Measurements from ENCODE around the gene PRSS53. TPM values are rescaled to one million over a fixed set of nuclear protein-coding genes. Genes with fewer than 3 reads are reported as not detected.

PRSS53 gene
- total and polyA plus RNA-seq, 10 of the 15 experiments (the other 5 are each of a cell fraction or from before 2014, with no cell fraction given), result 0.35 to 3.4 (median 0.88) TPM; not detected in 2

DNA sequence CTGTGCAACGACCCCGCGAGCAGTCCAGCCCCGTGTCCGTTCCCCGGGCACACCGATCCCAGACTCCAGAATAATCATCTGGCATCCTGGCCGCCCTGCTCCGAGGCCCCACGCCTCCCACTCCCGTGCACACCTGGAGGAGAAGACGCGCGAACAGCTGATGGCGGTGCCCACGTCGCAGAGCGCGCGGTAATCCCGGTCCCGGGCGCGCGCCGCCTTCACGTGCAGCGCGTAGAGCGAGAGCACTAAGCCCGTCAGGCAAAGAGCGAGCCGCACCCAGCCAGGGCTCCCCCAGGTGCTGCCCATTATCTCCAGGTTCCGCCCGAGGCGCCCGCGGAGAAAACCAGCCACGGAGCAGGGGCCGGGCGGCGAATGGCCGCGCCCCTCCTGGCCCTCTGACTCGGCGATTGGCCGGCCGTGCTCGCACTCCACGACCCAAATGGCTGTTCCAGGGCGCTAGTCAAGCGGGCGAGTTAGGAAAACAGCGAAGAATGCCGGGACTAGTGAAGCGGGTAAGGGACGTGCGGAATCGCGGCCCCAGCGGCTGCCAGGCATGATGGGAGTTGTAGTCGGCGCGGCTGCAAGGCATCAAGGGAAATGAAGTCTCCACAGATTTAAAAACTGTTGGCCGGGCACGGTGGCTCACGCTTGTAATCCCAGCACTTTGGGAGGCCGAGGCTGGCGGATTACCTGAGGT is 5.8 kb upstream of the PRSS53 start, which contains the start of gene VKORC1 (continued):
- TF ChIP-seq, protein P1, sequence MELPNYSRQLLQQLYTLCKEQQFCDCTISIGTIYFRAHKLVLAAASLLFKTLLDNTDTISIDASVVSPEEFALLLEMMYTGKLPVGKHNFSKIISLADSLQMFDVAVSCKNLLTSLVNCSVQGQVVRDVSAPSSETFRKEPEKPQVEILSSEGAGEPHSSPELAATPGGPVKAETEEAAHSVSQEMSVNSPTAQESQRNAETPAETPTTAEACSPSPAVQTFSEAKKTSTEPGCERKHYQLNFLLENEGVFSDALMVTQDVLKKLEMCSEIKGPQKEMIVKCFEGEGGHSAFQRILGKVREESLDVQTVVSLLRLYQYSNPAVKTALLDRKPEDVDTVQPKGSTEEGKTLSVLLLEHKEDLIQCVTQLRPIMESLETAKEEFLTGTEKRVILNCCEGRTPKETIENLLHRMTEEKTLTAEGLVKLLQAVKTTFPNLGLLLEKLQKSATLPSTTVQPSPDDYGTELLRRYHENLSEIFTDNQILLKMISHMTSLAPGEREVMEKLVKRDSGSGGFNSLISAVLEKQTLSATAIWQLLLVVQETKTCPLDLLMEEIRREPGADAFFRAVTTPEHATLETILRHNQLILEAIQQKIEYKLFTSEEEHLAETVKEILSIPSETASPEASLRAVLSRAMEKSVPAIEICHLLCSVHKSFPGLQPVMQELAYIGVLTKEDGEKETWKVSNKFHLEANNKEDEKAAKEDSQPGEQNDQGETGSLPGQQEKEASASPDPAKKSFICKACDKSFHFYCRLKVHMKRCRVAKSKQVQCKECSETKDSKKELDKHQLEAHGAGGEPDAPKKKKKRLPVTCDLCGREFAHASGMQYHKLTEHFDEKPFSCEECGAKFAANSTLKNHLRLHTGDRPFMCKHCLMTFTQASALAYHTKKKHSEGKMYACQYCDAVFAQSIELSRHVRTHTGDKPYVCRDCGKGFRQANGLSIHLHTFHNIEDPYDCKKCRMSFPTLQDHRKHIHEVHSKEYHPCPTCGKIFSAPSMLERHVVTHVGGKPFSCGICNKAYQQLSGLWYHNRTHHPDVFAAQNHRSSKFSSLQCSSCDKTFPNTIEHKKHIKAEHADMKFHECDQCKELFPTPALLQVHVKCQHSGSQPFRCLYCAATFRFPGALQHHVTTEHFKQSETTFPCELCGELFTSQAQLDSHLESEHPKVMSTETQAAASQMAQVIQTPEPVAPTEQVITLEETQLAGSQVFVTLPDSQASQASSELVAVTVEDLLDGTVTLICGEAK (IDR thresholded peaks at IDR 0.05; ENCODE audit: borderline replicate concordance), result peak; percentile 50; the same call in 1 of the 2 replicates
- TF ChIP-seq CREB1 (IDR thresholded peaks at IDR 0.05; ENCODE audit: low read depth), result peak; percentile 36
- TF ChIP-seq, protein P2, sequence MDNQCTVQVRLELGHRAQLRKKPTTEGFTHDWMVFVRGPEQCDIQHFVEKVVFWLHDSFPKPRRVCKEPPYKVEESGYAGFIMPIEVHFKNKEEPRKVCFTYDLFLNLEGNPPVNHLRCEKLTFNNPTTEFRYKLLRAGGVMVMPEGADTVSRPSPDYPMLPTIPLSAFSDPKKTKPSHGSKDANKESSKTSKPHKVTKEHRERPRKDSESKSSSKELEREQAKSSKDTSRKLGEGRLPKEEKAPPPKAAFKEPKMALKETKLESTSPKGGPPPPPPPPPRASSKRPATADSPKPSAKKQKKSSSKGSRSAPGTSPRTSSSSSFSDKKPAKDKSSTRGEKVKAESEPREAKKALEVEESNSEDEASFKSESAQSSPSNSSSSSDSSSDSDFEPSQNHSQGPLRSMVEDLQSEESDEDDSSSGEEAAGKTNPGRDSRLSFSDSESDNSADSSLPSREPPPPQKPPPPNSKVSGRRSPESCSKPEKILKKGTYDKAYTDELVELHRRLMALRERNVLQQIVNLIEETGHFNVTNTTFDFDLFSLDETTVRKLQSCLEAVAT (IDR thresholded peaks at IDR 0.05), result no peak
- peak; percentile 69; the same call in 1 of the 2 replicates for TF ChIP-seq SIN3A (IDR thresholded peaks at IDR 0.05; ENCODE audit: low read depth, low read length)
- no peak for TF ChIP-seq ATF7 (IDR thresholded peaks at IDR 0.05; ENCODE audit: low read depth)
- TF ChIP-seq RB1 (IDR thresholded peaks at IDR 0.05; ENCODE audit: borderline replicate concordance), result peak; percentile 18; the same call in 1 of the 2 replicates
- TF ChIP-seq ASH2L (IDR thresholded peaks at IDR 0.05; ENCODE audit: borderline replicate concordance, low read depth), result no peak
- TF ChIP-seq, protein P3, sequence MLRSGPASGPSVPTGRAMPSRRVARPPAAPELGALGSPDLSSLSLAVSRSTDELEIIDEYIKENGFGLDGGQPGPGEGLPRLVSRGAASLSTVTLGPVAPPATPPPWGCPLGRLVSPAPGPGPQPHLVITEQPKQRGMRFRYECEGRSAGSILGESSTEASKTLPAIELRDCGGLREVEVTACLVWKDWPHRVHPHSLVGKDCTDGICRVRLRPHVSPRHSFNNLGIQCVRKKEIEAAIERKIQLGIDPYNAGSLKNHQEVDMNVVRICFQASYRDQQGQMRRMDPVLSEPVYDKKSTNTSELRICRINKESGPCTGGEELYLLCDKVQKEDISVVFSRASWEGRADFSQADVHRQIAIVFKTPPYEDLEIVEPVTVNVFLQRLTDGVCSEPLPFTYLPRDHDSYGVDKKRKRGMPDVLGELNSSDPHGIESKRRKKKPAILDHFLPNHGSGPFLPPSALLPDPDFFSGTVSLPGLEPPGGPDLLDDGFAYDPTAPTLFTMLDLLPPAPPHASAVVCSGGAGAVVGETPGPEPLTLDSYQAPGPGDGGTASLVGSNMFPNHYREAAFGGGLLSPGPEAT (IDR thresholded peaks at IDR 0.05; ENCODE audit: low read depth), result peak; percentile 70; the same call in 1 of the 2 replicates
- 0 out of 2 replicates have a peak, but pooled peaks have one; percentile 30 for TF ChIP-seq TAF1 (IDR thresholded peaks at IDR 0.05; ENCODE audit: borderline replicate concordance, low read depth, low read length)
- TF ChIP-seq LARP7 (IDR thresholded peaks at IDR 0.05), result peak; percentile 70; the same call in 1 of the 2 replicates
- TF ChIP-seq SUPT20H (IDR thresholded peaks at IDR 0.05; ENCODE audit: borderline replicate concordance, control insufficient read depth, low read depth, low read length), result no peak
- peak; percentile 84 to 98 for TF ChIP-seq BHLHE40 (IDR thresholded peaks at IDR 0.05; ENCODE audit: borderline replicate concordance in 1 of 2, low read depth in 2 of 2, low read length in 1 of 2)
- TF ChIP-seq, protein P4, sequence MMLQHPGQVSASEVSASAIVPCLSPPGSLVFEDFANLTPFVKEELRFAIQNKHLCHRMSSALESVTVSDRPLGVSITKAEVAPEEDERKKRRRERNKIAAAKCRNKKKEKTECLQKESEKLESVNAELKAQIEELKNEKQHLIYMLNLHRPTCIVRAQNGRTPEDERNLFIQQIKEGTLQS (IDR thresholded peaks at IDR 0.05; ENCODE audit: borderline replicate concordance, extremely low read depth, low read depth, low read length), result no peak
- peak; percentile 79 for TF ChIP-seq GATAD2B (conservative IDR thresholded peaks at IDR 0.05; ENCODE audit: low read depth)
- peak; percentile 56 for TF ChIP-seq BACH1 (IDR thresholded peaks at IDR 0.05; ENCODE audit: borderline replicate concordance)
- TF ChIP-seq NFYB (IDR thresholded peaks at IDR 0.05; ENCODE audit: insufficient read depth, low read depth, low read length), result peak; percentile 66; the same call in 1 of the 2 replicates
- TF ChIP-seq PAX5 (IDR thresholded peaks at IDR 0.05; ENCODE audit: borderline replicate concordance, low read depth, low read length), result peak; percentile 33; the same call in 1 of the 2 replicates
- peak; percentile 52 for TF ChIP-seq SP1 (IDR thresholded peaks at IDR 0.05; ENCODE audit: low read depth, low read length)
- TF ChIP-seq FOXK2 (IDR thresholded peaks at IDR 0.05), result no peak
- 0 out of 2 replicates have a peak, but pooled peaks have one; percentile 8 for TF ChIP-seq TCF3 (IDR thresholded peaks at IDR 0.05; ENCODE audit: borderline replicate concordance, insufficient read depth, low read depth, low read length)
- no peak for TF ChIP-seq SUZ12 (IDR thresholded peaks at IDR 0.05; ENCODE audit: unreplicated experiment)
- TF ChIP-seq JUNB (IDR thresholded peaks at IDR 0.05), result no peak

All from GM12878 (cell line).